Right ventricle myocardium inferior (tissue), 1 donor: ENCODE results near the gene TMEM129. TPM values are rescaled to one million over a fixed set of nuclear protein-coding genes. Genes with fewer than 3 reads are reported as not detected.
"Not testable (repeated sequence)": the region's sequence is repeated elsewhere in the genome, so short reads cannot be mapped to it uniquely, and the experiment has no call there.

Experiments
- ATAC-seq: fragments of 200-7000 bp; cut with Tn5 transposase; one replicate; pipeline ENCODE4 v1.9.1; 2020; ENCODE audit warnings: mild to moderate bottlenecking, moderate library complexity
- DNase-seq: peaks from one replicate; pipeline ENCODE4 v3.0.0; 2021; ENCODE audit errors: missing footprints
- intact Hi-C: fragments of 100-400 bp; cut with DNase I; formaldehyde crosslinking; loops from one replicate; pipeline ENCODE4 v1.11.0; 2022
- total RNA-seq: library from RNA; stranded (reverse); fragmentation: NEBNext Ultra II Directional; extraction: Animal tissue kit (Norgen Biotek cat#: 25700); gene quantifications from one replicate; pipeline ENCODE4 v1.2.1, GENCODE V29; 2021
- donor health status: DM: no; HTN: yes; CAD: no; lungs with severe emphysema.

Gene TMEM129
- total RNA-seq, 1 donor from 2014 or later, result 26.3 TPM

- intact Hi-C loops, result no loop called here
- ATAC-seq (no peak), DNase-seq (no peak)
These were observed 7.9 kb downstream of the TMEM129 start for GRCh38 chr4:1713003-1713851.

- peak; percentile 94 for ATAC-seq
- intact Hi-C loops, result no loop called here
These were observed 8.7 kb downstream of the TMEM129 start, which contains the start of gene SLBP for GRCh38 chr4:1712216-1713002. TSS of gene SLBP (minus strand) at chr4:1712319. CDS start at chr4:1712188, 131 bp downstream.

GRCh38 chr4:1711571-1712215 is 9.4 kb downstream of the TMEM129 start:
- intact Hi-C loops, result no loop called here
- DNase-seq, result peak; percentile 75
- peak; percentile 25 for ATAC-seq

More at GRCh38 chr4:1712216-1713002, 8.7 kb downstream of the TMEM129 start, which contains the start of gene SLBP:
- peak; percentile 98 for DNase-seq

- DNase-seq, result no peak
- ATAC-seq, result no peak
- intact Hi-C loops, result no loop called here
These were observed 10.0 kb downstream of the TMEM129 start for GRCh38 chr4:1711055-1711570.

GRCh38 chr4:1708581-1708980 is 12.5 kb downstream of the TMEM129 start:
- intact Hi-C loops, result no loop called here
- no peak for DNase-seq
- ATAC-seq, result no peak

GRCh38 chr4:1706358-1706757 is 14.8 kb downstream of the TMEM129 start:
- ATAC-seq (no peak), DNase-seq (no peak)
- intact Hi-C loops, result no loop called here

- intact Hi-C loops, result no loop called here
- ATAC-seq, result no peak
- no peak for DNase-seq
These were observed 15.4 kb downstream of the TMEM129 start for GRCh38 chr4:1705732-1706131.

GRCh38 chr4:1703867-1704266 is 17.3 kb downstream of the TMEM129 start:
- intact Hi-C loops, result no loop called here
- no peak for ATAC-seq
- no peak for DNase-seq

- not testable (repeated sequence) for DNase-seq
These were observed 19.5 kb downstream of the TMEM129 start for GRCh38 chr4:1701671-1702070.

GRCh38 chr4:1695913-1696312 is 25.2 kb downstream of the TMEM129 start:
- intact Hi-C loops, result loop anchor here (2.0 kb wide), 1 partner anchor 31 kb away; no protein-coding TSS in a partner anchor
- DNase-seq (no peak), ATAC-seq (peak; percentile 43)

More at GRCh38 chr4:1701671-1702070, 19.5 kb downstream of the TMEM129 start:
- intact Hi-C loops, ATAC-seq: not testable (repeated sequence)

- DNase-seq (peak; percentile 80), ATAC-seq (peak; percentile 70)
- intact Hi-C loops, result no loop called here
These were observed 27.8 kb downstream of the TMEM129 start for GRCh38 chr4:1693131-1693896.

- intact Hi-C loops, result no loop called here
- DNase-seq, result no peak
- ATAC-seq, result no peak
These were observed 29.3 kb downstream of the TMEM129 start for GRCh38 chr4:1691737-1692373.

- intact Hi-C loops, result no loop called here
- DNase-seq (peak; percentile 11), ATAC-seq (no peak)
These were observed 30.4 kb downstream of the TMEM129 start for GRCh38 chr4:1690698-1691097.

GRCh38 chr4:1686440-1687036 is 34.6 kb downstream of the TMEM129 start:
- intact Hi-C loops, result no loop called here
- peak; percentile 30 for DNase-seq
- no peak for ATAC-seq

- peak; percentile 2 for ATAC-seq
- intact Hi-C loops, result no loop called here
These were observed 35.6 kb downstream of the TMEM129 start for GRCh38 chr4:1685235-1686150.

GRCh38 chr4:1684506-1685234 is 36.5 kb downstream of the TMEM129 start:
- DNase-seq (no peak), ATAC-seq (peak; percentile 2)
- intact Hi-C loops, result no loop called here

More at GRCh38 chr4:1685235-1686150, 35.6 kb downstream of the TMEM129 start:
- DNase-seq, result peak; percentile 59
